H1 (cell line): Measurements from ENCODE around the gene CHRNA10. TPM values are rescaled to one million over a fixed set of nuclear protein-coding genes. Genes with fewer than 3 reads are reported as not detected.

ENCODE experiments used
- BCL11A ChIP-seq, 2 experiments: IDR thresholded peaks; one replicate each; pipeline ENCODE4 v1.6.1; 2011; ENCODE audit warnings: low read depth in 2 of 2, low read length in 2 of 2, mild to moderate bottlenecking in 2 of 2
- FOSL1 ChIP-seq: IDR thresholded peaks from 2 replicates; pipeline ENCODE4 v1.6.1; 2011; ENCODE audit warnings: mild to moderate bottlenecking, low read depth, low read length, moderate library complexity; ENCODE audit not compliant: insufficient read depth
- MAFK ChIP-seq: IDR thresholded peaks from 2 replicates; pipeline ENCODE4 v1.6.1; 2012; ENCODE audit warnings: low read depth, mild to moderate bottlenecking, improper control_type of control experiment, low read length
- RBBP5 ChIP-seq: IDR thresholded peaks from 2 replicates; pipeline ENCODE4 v1.7.1; 2012; ENCODE audit warnings: low read depth, mild to moderate bottlenecking, inconsistent platforms, low read length, moderate library complexity, borderline replicate concordance
- TAF7 ChIP-seq: optimal IDR thresholded peaks from 2 replicates; pipeline ENCODE3; 2011; ENCODE audit warnings: low read depth, mild to moderate bottlenecking, inconsistent platforms, low read length, moderate library complexity, borderline replicate concordance
- polyA plus RNA-seq, 7 experiments: library from polyadenylated mRNA; depleted of rRNA in 3 of 7; stranded (reverse) in 5 of 7; unstranded in 2 of 7; fragments of >200 nt in 5 of 7; fragments of 200-250 nt in 2 of 7; gene quantifications; 1 replicate in 5 of 7; 2 replicates in 1 of 7; 4 replicates in 1 of 7; pipeline versions ENCODE4 v1.2.1 to v1.2.3, GENCODE V29; 2011 to 2013; ENCODE audit warnings: missing spikeins in 2 of 7, mixed read lengths in 2 of 7
- total RNA-seq: library from RNA; stranded (reverse); fragmentation: NEBNext Ultra II Directional; extraction: Animal tissue kit (Norgen Biotek cat#: 25700); gene quantifications from 2 replicates; pipeline ENCODE4 v1.2.1, GENCODE V29; 2021

CHRNA10 gene
- total and polyA plus RNA-seq, 2 of the 8 experiments (the other 6 are each of a cell fraction or from before 2014, with no cell fraction given) = 0.68 to 1.3 TPM

- TF ChIP-seq MAFK (no peak), FOSL1 (no peak), BCL11A (IDR thresholded peaks at IDR 0.05; ENCODE audit: low read depth in 2 of 2, low read length in 2 of 2) (no peak), TAF7 (no peak), RBBP5 (no peak)
These were observed 11.3 kb downstream of the CHRNA10 start (continued) for GRCh38 chr11:3659595-3660515.
